IMR-90 (cell line): ENCODE data around the gene F2. TPM values are rescaled to one million over a fixed set of nuclear protein-coding genes. Genes with fewer than 3 reads are reported as not detected.

Experiments used
- ATAC-seq: fragments of 200-7000 bp; cut with Tn5 transposase; 2 replicates; pipeline ENCODE4 v1.9.1; 2020; ENCODE audit warnings: low read depth, mild to moderate bottlenecking, moderate library complexity
- BruUV-seq: library from RNA; stranded (reverse); fragments of 400-500 nt; replicated peaks from 2 replicates; lab custom pipeline; 2021; lab: Mats Ljungman, UMichigan
- CTCF ChIA-PET: fragments of 300-600 bp; formaldehyde crosslinking; extraction: SDS; loops from one replicate; lab custom pipeline; 2021; ENCODE audit warnings: antibody characterized with exemption; lab: Yijun Ruan, JAX
- POLR2A ChIA-PET: fragments of 300-600 bp; sonication (Branson Sonifier 250); formaldehyde crosslinking; loops from one replicate; lab custom pipeline; 2022; ENCODE audit warnings: antibody characterized with exemption; ENCODE audit not compliant: unreplicated experiment; lab: Charles Lee
- DNase-seq: peaks from one replicate; pipeline ENCODE4 v3.0.0; 2013
- H2AFZ ChIP-seq: replicated peaks from 2 replicates; pipeline ENCODE3; 2013; ENCODE audit warnings: low read length, mild to moderate bottlenecking; ENCODE audit not compliant: poor library complexity
- H2AK5ac ChIP-seq: 2 replicates; pipeline ENCODE4 v1.6.1; 2013; ENCODE audit warnings: low read depth, low read length, inconsistent platforms
- H2AK9ac ChIP-seq: replicated peaks from 2 replicates; pipeline ENCODE3; 2013; ENCODE audit warnings: mild to moderate bottlenecking, low read depth, low read length, moderate library complexity; ENCODE audit not compliant: poor library complexity
- H2BK120ac ChIP-seq: 2 replicates; pipeline ENCODE4 v1.6.1; 2013; ENCODE audit warnings: low read depth, low read length, inconsistent platforms
- H2BK15ac ChIP-seq: 3 replicates; pipeline ENCODE4 v1.6.1; 2013; ENCODE audit warnings: low read depth, low read length, inconsistent platforms
- H2BK20ac ChIP-seq: 2 replicates; pipeline ENCODE4 v1.6.1; 2013; ENCODE audit warnings: low read depth, mild to moderate bottlenecking, inconsistent platforms, low read length, moderate library complexity
- H2BK5ac ChIP-seq: 2 replicates; pipeline ENCODE4 v1.6.1; 2013; ENCODE audit warnings: mild to moderate bottlenecking, low read depth, low read length, inconsistent platforms; ENCODE audit not compliant: poor library complexity, severe bottlenecking
- H3K14ac ChIP-seq: replicated peaks from 2 replicates; pipeline ENCODE4 v1.6.1; 2013; ENCODE audit warnings: low read depth, low read length, inconsistent platforms
- H3K18ac ChIP-seq: 2 replicates; pipeline ENCODE4 v1.6.1; 2013; ENCODE audit warnings: low read depth, low read length, control low read depth
- H3K23ac ChIP-seq: 2 replicates; pipeline ENCODE4 v1.6.1; 2013; ENCODE audit warnings: low read depth, low read length, inconsistent platforms
- H3K27ac ChIP-seq: 2 replicates; pipeline ENCODE4 v1.5.1; 2013; ENCODE audit warnings: mild to moderate bottlenecking, control low read depth, low read length; ENCODE audit not compliant: insufficient read depth
- H3K27me3 ChIP-seq: 2 replicates; pipeline ENCODE4 v1.6.1; 2013; ENCODE audit warnings: low read length; ENCODE audit not compliant: control insufficient read depth, insufficient read depth
- H3K36me3 ChIP-seq: 2 replicates; pipeline ENCODE4 v1.6.1; 2013; ENCODE audit warnings: low read length, mixed read lengths; ENCODE audit not compliant: control insufficient read depth, insufficient read depth
- H3K4ac ChIP-seq: 2 replicates; pipeline ENCODE4 v1.6.1; 2013; ENCODE audit warnings: low read depth, low read length, inconsistent platforms
- H3K4me1 ChIP-seq: 2 replicates; pipeline ENCODE4 v1.6.1; 2013; ENCODE audit warnings: low read length, mixed read lengths; ENCODE audit not compliant: control insufficient read depth, insufficient read depth
- H3K4me2 ChIP-seq: 2 replicates; pipeline ENCODE4 v1.6.1; 2013; ENCODE audit warnings: low read depth, mild to moderate bottlenecking, control low read depth, low read length, moderate library complexity
- H3K4me3 ChIP-seq: 2 replicates; pipeline ENCODE4 v1.5.1; 2013; ENCODE audit warnings: low read depth, mild to moderate bottlenecking, control low read depth, low read length, moderate library complexity; ENCODE audit not compliant: insufficient read depth
- H3K56ac ChIP-seq: 2 replicates; pipeline ENCODE4 v1.6.1; 2013; ENCODE audit warnings: low read length, inconsistent platforms; ENCODE audit not compliant: insufficient read depth; ENCODE audit errors: extremely low read depth
- H3K79me1 ChIP-seq, 2 experiments: 2 replicates each; pipeline ENCODE4 v1.6.1; 2013; ENCODE audit warnings: low read length in 2 of 2, inconsistent platforms in 1 of 2, low read depth in 1 of 2
- H3K9ac ChIP-seq: 2 replicates; pipeline ENCODE4 v1.6.1; 2013; ENCODE audit warnings: low read depth, low read length, control low read depth
- H3K9me1 ChIP-seq: 2 replicates; pipeline ENCODE4 v1.6.1; 2013; ENCODE audit warnings: low read length, inconsistent platforms; ENCODE audit not compliant: insufficient read depth
- H3K9me3 ChIP-seq: 2 replicates; pipeline ENCODE4 v1.6.1; 2013; ENCODE audit warnings: low read length; ENCODE audit not compliant: control insufficient read depth, insufficient read depth
- H4K20me1 ChIP-seq: 2 replicates; pipeline ENCODE4 v1.6.1; 2013; ENCODE audit warnings: low read length, inconsistent platforms; ENCODE audit not compliant: insufficient read depth
- H4K5ac ChIP-seq: 2 replicates; pipeline ENCODE4 v1.6.1; 2013; ENCODE audit warnings: mild to moderate bottlenecking, low read depth, low read length, control low read depth
- H4K8ac ChIP-seq, 2 experiments: 2 replicates each; pipeline ENCODE4 v1.6.1; 2013; ENCODE audit warnings: low read depth in 2 of 2, low read length in 2 of 2, control low read depth in 1 of 2, inconsistent platforms in 1 of 2
- H4K91ac ChIP-seq: 2 replicates; pipeline ENCODE4 v1.6.1; 2013; ENCODE audit warnings: low read depth, low read length, inconsistent platforms; ENCODE audit not compliant: insufficient read depth
- FOS ChIP-seq: fragments of 150-350 bp; IDR thresholded peaks from 2 replicates; pipeline ENCODE4 v1.6.1; 2016; ENCODE audit warnings: low read depth, low read length
- MAFK ChIP-seq: IDR thresholded peaks from 2 replicates; pipeline ENCODE4 v1.6.1; 2012; ENCODE audit warnings: low read depth, low read length, improper control_type of control experiment
- NFE2L2 ChIP-seq: fragments of 150-350 bp; IDR thresholded peaks from 2 replicates; pipeline ENCODE4 v1.6.1; 2016; ENCODE audit warnings: low read depth, mild to moderate bottlenecking, low read length
- RAD21 ChIP-seq: IDR thresholded peaks from 2 replicates; pipeline ENCODE4 v1.6.1; 2012; ENCODE audit warnings: low read length, improper control_type of control experiment
- RCOR1 ChIP-seq: IDR thresholded peaks from 2 replicates; pipeline ENCODE4 v1.6.1; 2012; ENCODE audit warnings: mild to moderate bottlenecking, low read length, improper control_type of control experiment; ENCODE audit not compliant: insufficient replicate concordance
- SMC3 ChIP-seq: fragments of 150-350 bp; IDR thresholded peaks from 2 replicates; pipeline ENCODE4 v1.6.1; 2016; ENCODE audit warnings: low read depth, mild to moderate bottlenecking, antibody characterized with exemption, low read length, moderate library complexity
- USF2 ChIP-seq: fragments of 150-350 bp; IDR thresholded peaks from 2 replicates; pipeline ENCODE4 v1.6.1; 2017; ENCODE audit warnings: mild to moderate bottlenecking, antibody characterized with exemption, low read length, low read depth
- dilution Hi-C: fragments of 300-500 bp; cut with HindIII; formaldehyde crosslinking; loops from one replicate; pipeline ENCODE4 v1.14.3; 2018; ENCODE audit warnings: low sequenced_read_pairs; ENCODE audit not compliant: unreplicated experiment
- in situ Hi-C: fragments of 300-500 bp; cut with MboI; formaldehyde crosslinking; loops from 3 replicates; pipeline ENCODE4 v1.14.3; 2019; ENCODE audit warnings: low sequenced_read_pairs, inconsistent platforms, mixed read lengths
- intact Hi-C: fragments of 100-400 bp; cut with micrococcal nuclease; formaldehyde crosslinking; loops from 2 replicates; pipeline ENCODE4 v1.10.0; 2022
- polyA plus RNA-seq, 3 experiments: library from polyadenylated mRNA; depleted of rRNA; stranded (reverse); fragments of >200 nt; gene quantifications; 2 replicates each; pipeline ENCODE4 v1.2.3, GENCODE V29; 2012; ENCODE audit warnings: low replicate concordance in 1 of 3
- total RNA-seq: library from RNA; depleted of rRNA; stranded (reverse); fragments of >200 nt; gene quantifications from 2 replicates; pipeline ENCODE4 v1.2.3, GENCODE V29; 2012
- TF ChIP-seq, protein P1 (sequence below): fragments of 150-350 bp; IDR thresholded peaks from 2 replicates; pipeline ENCODE4 v1.6.1; 2016; ENCODE audit warnings: low read depth, mild to moderate bottlenecking, low read length, moderate library complexity, borderline replicate concordance

The F2 gene
- total and polyA plus RNA-seq, 2 of the 4 experiments (the other 2 are of a cell fraction) = not detected

- no peaks in the 10 kb centered on the region for H3K9me3 ChIP-seq
- ATAC-seq (no peak), DNase-seq (no peak)
- intact Hi-C loops (no loop called here), dilution Hi-C loops (no loop called here), in situ Hi-C loops (loop anchor here (5.0 kb wide), 1 partner anchor 36 kb away; no protein-coding TSS in a partner anchor)
- H3K4me3 ChIP-seq = no peak overlapping the region
- CTCF ChIA-PET = no interaction called here
- no peak overlapping the region for H2AK9ac ChIP-seq
- H2BK120ac ChIP-seq = no peak overlapping the region
- no peaks in the 10 kb centered on the region; the same call in 1 of the 2 replicates for H4K20me1 ChIP-seq
- H4K5ac ChIP-seq = no peak overlapping the region
- no peaks in the 10 kb centered on the region for H3K9me1 ChIP-seq
- H3K79me1 ChIP-seq = peaks cover 4 to 5% of the 10 kb centered on the region in 2 experiments; a peak in 1 of 4 replicates
- no peak overlapping the region for H3K27ac ChIP-seq
- no peaks in the 10 kb centered on the region for H3K4me1 ChIP-seq
- H3K27me3 ChIP-seq = no peaks in the 10 kb centered on the region
- H2AFZ ChIP-seq = no peak overlapping the region
- no peak overlapping the region for H2BK20ac ChIP-seq
- no peak overlapping the region for H3K18ac ChIP-seq
- H3K9ac ChIP-seq = no peak overlapping the region
- no peak overlapping the region for H2BK5ac ChIP-seq
- no peak overlapping the region for H4K91ac ChIP-seq
- no peak overlapping the region for H2BK15ac ChIP-seq
- H2AK5ac ChIP-seq = no peak overlapping the region
- H3K4me2 ChIP-seq = no peak overlapping the region
- no peak overlapping the region for H3K23ac ChIP-seq
- H3K4ac ChIP-seq = no peak overlapping the region
- peaks cover 43% of the 10 kb centered on the region for H3K36me3 ChIP-seq
- H4K8ac ChIP-seq = peak overlapping the region in 1 of 2 experiments; percentile 47; a peak in 1 of 4 replicates
- POLR2A ChIA-PET = no interaction called here
- H3K56ac ChIP-seq = no peak overlapping the region
- no TSS peak for BruUV-seq
- no peak for TF ChIP-seq SMC3
- TF ChIP-seq MAFK = no peak
- TF ChIP-seq FOS = no peak
- no peak for TF ChIP-seq RCOR1
- TF ChIP-seq NFE2L2 = no peak
- TF ChIP-seq USF2 = no peak
- TF ChIP-seq, protein P1, sequence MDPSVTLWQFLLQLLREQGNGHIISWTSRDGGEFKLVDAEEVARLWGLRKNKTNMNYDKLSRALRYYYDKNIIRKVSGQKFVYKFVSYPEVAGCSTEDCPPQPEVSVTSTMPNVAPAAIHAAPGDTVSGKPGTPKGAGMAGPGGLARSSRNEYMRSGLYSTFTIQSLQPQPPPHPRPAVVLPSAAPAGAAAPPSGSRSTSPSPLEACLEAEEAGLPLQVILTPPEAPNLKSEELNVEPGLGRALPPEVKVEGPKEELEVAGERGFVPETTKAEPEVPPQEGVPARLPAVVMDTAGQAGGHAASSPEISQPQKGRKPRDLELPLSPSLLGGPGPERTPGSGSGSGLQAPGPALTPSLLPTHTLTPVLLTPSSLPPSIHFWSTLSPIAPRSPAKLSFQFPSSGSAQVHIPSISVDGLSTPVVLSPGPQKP = no peak
- TF ChIP-seq RAD21 = no peak
- H3K14ac ChIP-seq = no peak overlapping the region
These were observed 36.9 kb downstream of the F2 start for GRCh38 chr11:46755962-46756361.
